HepG2 (cell line): ENCODE data around the gene CIBAR2. TPM values are rescaled to one million over a fixed set of nuclear protein-coding genes. Genes with fewer than 3 reads are reported as not detected.

Source experiments
- ATAC-seq: fragments of 200-7000 bp; cut with Tn5 transposase; 3 replicates; pipeline ENCODE4 v1.9.1; 2020; ENCODE audit warnings: mild to moderate bottlenecking, moderate library complexity
- BruUV-seq: library from RNA; stranded (reverse); fragments of 400-500 nt; replicated peaks from 2 replicates; lab custom pipeline; 2021; lab: Mats Ljungman, UMichigan
- CTCF ChIA-PET: fragments of 300-600 bp; formaldehyde crosslinking; extraction: SDS; loops from one replicate; lab custom pipeline; 2021; ENCODE audit warnings: low total read pairs, inconsistent platforms, low intra/inter-chr PET ratio; lab: Yijun Ruan, JAX
- POLR2A ChIA-PET: fragments of 350-600 bp; sonication (Branson Sonifier 250); formaldehyde crosslinking; loops from one replicate; lab custom pipeline; 2020; ENCODE audit warnings: antibody characterized with exemption, inconsistent platforms; lab: Yijun Ruan, JAX
- DNase-seq: peaks from one replicate; pipeline ENCODE4 v3.0.0-alpha.2; 2015; ENCODE audit warnings: low spot score
- FAIRE-seq: peaks from 3 replicates; lab custom pipeline; 2011; peaks lifted over from hg19 to GRCh38; lab: Jason Lieb, UNC
- H2AFZ ChIP-seq: one replicate; pipeline ENCODE4 v1.6.1; 2011; ENCODE audit warnings: low read length, inconsistent platforms
- H3K27ac ChIP-seq: fragments of 300-600 bp; 3 replicates; pipeline ENCODE4 v1.8.0; 2011; ENCODE audit warnings: mixed run types, mild to moderate bottlenecking, mixed read lengths, low read length, inconsistent platforms; ENCODE audit not compliant: insufficient read depth; ENCODE audit errors: extremely low read length
- H3K27me3 ChIP-seq, 2 experiments: fragments of 200-600 bp in 1 of 2; 2 replicates in 1 of 2; 3 replicates in 1 of 2; pipeline versions ENCODE4 v1.6.0 to v1.8.0; 2011; ENCODE audit warnings: low read length in 2 of 2, mild to moderate bottlenecking in 2 of 2, moderate library complexity in 2 of 2, inconsistent platforms in 1 of 2; ENCODE audit not compliant: insufficient read depth in 2 of 2, control insufficient read depth in 1 of 2
- H3K36me3 ChIP-seq, 2 experiments: fragments of 200-600 bp in 1 of 2; replicated peaks in 1 of 2; 2 replicates in 1 of 2; 3 replicates in 1 of 2; pipeline versions ENCODE4 v1.5.1 to v1.8.0; 2011; ENCODE audit warnings: low read length in 2 of 2, inconsistent platforms in 1 of 2; ENCODE audit not compliant: insufficient read depth in 2 of 2, control insufficient read depth in 1 of 2
- H3K4me1 ChIP-seq: 2 replicates; pipeline ENCODE4 v1.5.1; 2012; ENCODE audit warnings: low read length, inconsistent platforms; ENCODE audit not compliant: insufficient read depth
- H3K4me2 ChIP-seq: 2 replicates; pipeline ENCODE4 v1.6.0; 2011; ENCODE audit warnings: low read depth, low read length, inconsistent platforms
- H3K4me3 ChIP-seq, 3 experiments: fragments of 200-600 bp in 1 of 3; sonication (generic), shearing (Covaris generic) in 1 of 3; replicated peaks in 1 of 3; 2 replicates each; pipeline ENCODE4 v1.5.1; 2011 to 2016; ENCODE audit warnings: low read length in 3 of 3, inconsistent platforms in 2 of 3, low read depth in 2 of 3, mild to moderate bottlenecking in 2 of 3, control low read depth in 1 of 3, mixed read lengths in 1 of 3; ENCODE audit not compliant: insufficient read depth in 1 of 3
- H3K79me2 ChIP-seq: one replicate; pipeline ENCODE4 v1.6.1; 2011; ENCODE audit warnings: low read length, inconsistent platforms; ENCODE audit not compliant: insufficient read depth
- H3K9ac ChIP-seq: 2 replicates; pipeline ENCODE4 v1.6.0; 2011; ENCODE audit warnings: mild to moderate bottlenecking, low read depth, low read length, inconsistent platforms; ENCODE audit not compliant: insufficient read depth
- H3K9me3 ChIP-seq: 2 replicates; pipeline ENCODE4 v1.5.1; 2012; ENCODE audit warnings: mild to moderate bottlenecking, low read length
- H4K20me1 ChIP-seq: 2 replicates; pipeline ENCODE4 v1.6.0; 2011; ENCODE audit warnings: inconsistent platforms, mild to moderate bottlenecking, low read length, moderate library complexity; ENCODE audit not compliant: insufficient read depth
- CHD2 ChIP-seq: IDR thresholded peaks from 2 replicates; pipeline ENCODE4 v1.6.1; 2011; ENCODE audit warnings: low read depth, low read length, improper control_type of control experiment
- RXRA ChIP-seq: sonication (generic); formaldehyde crosslinking; IDR thresholded peaks from 2 replicates; pipeline ENCODE4 v1.5.1; 2020; ENCODE audit warnings: missing genetic modification reagents
- ZBTB7B ChIP-seq: sonication (generic); formaldehyde crosslinking; IDR thresholded peaks from 2 replicates; pipeline ENCODE4 v1.4.0; 2020; ENCODE audit warnings: missing genetic modification reagents
- ZNF354B ChIP-seq: sonication (generic); formaldehyde crosslinking; IDR thresholded peaks from 2 replicates; pipeline ENCODE4 v1.8.0; 2022; ENCODE audit warnings: mild to moderate bottlenecking, missing genetic modification reagents
- ZNF569 ChIP-seq: sonication (generic); formaldehyde crosslinking; IDR thresholded peaks from 2 replicates; pipeline ENCODE4 v1.5.0; 2020; ENCODE audit warnings: mild to moderate bottlenecking, missing genetic modification reagents, moderate library complexity, borderline replicate concordance
- WGBS: methylation state at CpG from one replicate; pipeline ENCODE4 v1.1.6; 2017; ENCODE audit warnings: low lambda C conversion rate; 5-methylcytosine and 5-hydroxymethylcytosine counted together
- in situ Hi-C: cut with HindIII; loops from 2 replicates; pipeline ENCODE4 v1.10.0; 2017; ENCODE audit warnings: low pct_unique_long_range_greater_than_20kb; ENCODE audit not compliant: extremely low pct_ligation_motif_present
- intact Hi-C: fragments of 100-400 bp; cut with micrococcal nuclease; formaldehyde crosslinking; loops from one replicate; pipeline ENCODE4 v1.10.0; 2022; ENCODE audit not compliant: unreplicated experiment
- polyA plus RNA-seq, 8 experiments: library from polyadenylated mRNA; depleted of rRNA in 3 of 8; stranded (reverse) in 7 of 8; unstranded in 1 of 8; fragments of >200 nt; fragmentation: Illumina TruSeq in 4 of 8; extraction: Trizol in 4 of 8; gene quantifications; 2 replicates each; pipeline versions ENCODE4 v1.2.1 to v1.2.3, GENCODE V29; 2011 to 2016; ENCODE audit warnings: low read depth in 4 of 8, missing spikeins in 1 of 8, mixed read lengths in 1 of 8; ENCODE audit not compliant: insufficient read depth in 1 of 8
- total RNA-seq, 5 experiments: library from RNA; depleted of rRNA; stranded (reverse); fragments of >200 nt; fragmentation: Illumina TruSeq; extraction: Trizol; gene quantifications; 2 replicates each; pipeline ENCODE4 v1.2.3, GENCODE V29; 2016; ENCODE audit warnings: low read depth in 1 of 5

CIBAR2 gene
- total and polyA plus RNA-seq, 2 of the 13 experiments (the other 11 are each of a cell fraction or from before 2014, with no cell fraction given), result not detected

DNA sequence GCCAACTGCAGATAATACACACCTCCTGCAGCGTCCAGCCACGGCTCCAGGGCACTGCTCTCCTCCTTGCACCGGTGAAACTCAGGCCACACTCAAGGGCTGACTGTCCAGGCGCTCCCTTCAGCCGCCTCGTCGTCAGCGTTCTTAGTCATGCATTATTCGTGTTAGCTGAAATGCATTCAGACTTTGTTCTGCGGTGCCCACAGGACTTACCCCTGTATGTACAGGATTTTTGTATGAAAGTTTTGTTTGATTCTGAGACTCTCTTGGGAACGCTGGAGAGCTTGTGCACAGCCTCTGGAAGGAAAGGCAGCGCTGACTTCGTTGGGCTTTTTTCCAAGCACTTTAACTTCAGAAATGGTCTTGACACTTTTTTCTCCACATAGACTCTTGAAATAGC lies 22.1 kb downstream of the CIBAR2 start:
- ChIA-PET CTCF (no interaction called here), POLR2A (no interaction called here)
- Histone ChIP-seq H3K27ac (no peak overlapping the region), H3K36me3 (no peaks in the 10 kb centered on the region), H3K27me3 (peaks cover 20 to 89% of the 10 kb centered on the region in 2 experiments; a peak in 4 of 5 replicates), H4K20me1 (no peaks in the 10 kb centered on the region; the same call in 1 of the 2 replicates), H3K9ac (no peak overlapping the region), H3K4me1 (peaks cover 7% of the 10 kb centered on the region; the same call in 1 of the 2 replicates), H3K4me3 (no peak overlapping the region), H3K9me3 (no peaks in the 10 kb centered on the region), H2AFZ (no peak overlapping the region), H3K4me2 (no peak overlapping the region), H3K79me2 (no peaks in the 10 kb centered on the region)
- intact Hi-C loops (no loop called here), in situ Hi-C loops (no loop called here)
- no peak for TF ChIP-seq ZBTB7B (CRISPR knock-in tag)
- TF ChIP-seq ZNF569 (CRISPR knock-in tag), result no peak
- no peak for DNase-seq
- no peak for FAIRE-seq
- WGBS, result 50% methylated on average over 13 of the region's 13 CpGs
- ATAC-seq, result no peak
- BruUV-seq, result no TSS peak

DNA sequence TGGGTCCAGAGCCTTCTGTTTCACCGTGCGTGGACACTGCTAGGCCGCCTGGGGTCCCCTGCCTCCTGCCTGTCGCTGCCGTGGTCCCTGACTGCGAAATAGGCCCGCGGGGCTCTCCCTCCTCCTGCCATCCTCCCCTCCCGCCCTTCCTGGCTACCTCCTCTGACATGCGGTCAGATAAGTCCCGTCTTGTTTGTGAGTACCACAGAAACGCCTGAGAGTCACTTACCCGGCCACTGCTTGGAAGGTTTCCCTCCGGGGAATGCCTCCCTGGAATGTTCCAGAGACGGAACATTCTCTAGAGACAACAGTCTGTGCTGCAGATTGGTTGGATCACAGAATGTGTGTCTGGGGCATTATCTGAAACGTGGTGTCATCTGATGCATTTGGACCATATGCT lies 22.7 kb downstream of the CIBAR2 start:
- Histone ChIP-seq H3K36me3 (no peaks in the 10 kb centered on the region), H3K4me3 (no peak overlapping the region), H3K79me2 (no peaks in the 10 kb centered on the region), H3K4me2 (no peak overlapping the region), H3K27ac (no peak overlapping the region), H3K27me3 (peaks cover 20 to 88% of the 10 kb centered on the region in 2 experiments; a peak in 4 of 5 replicates), H4K20me1 (no peaks in the 10 kb centered on the region; the same call in 1 of the 2 replicates), H3K4me1 (peaks cover 7% of the 10 kb centered on the region; the same call in 1 of the 2 replicates), H2AFZ (no peak overlapping the region), H3K9ac (no peak overlapping the region), H3K9me3 (no peaks in the 10 kb centered on the region)
- no peak for DNase-seq
- CTCF ChIA-PET, result no interaction called here
- POLR2A ChIA-PET, result no interaction called here
- no peak for FAIRE-seq
- WGBS, result 34% methylated on average over 16 of the region's 16 CpGs
- BruUV-seq, result no TSS peak
- intact Hi-C loops, result no loop called here
- ATAC-seq, result no peak
- TF ChIP-seq ZNF354B (CRISPR knock-in tag) (no peak), RXRA (CRISPR knock-in tag) (0 out of 2 replicates have a peak, but pooled peaks have one; percentile 1), CHD2 (no peak)
- in situ Hi-C loops, result no loop called here
